Ovary (tissue), 9 donors: Measurements from ENCODE around the gene JSRP1. TPM values are rescaled to one million over a fixed set of nuclear protein-coding genes. Genes with fewer than 3 reads are reported as not detected.

Experiments used
- DNase-seq, 5 donors: peaks; one replicate each; pipeline ENCODE4 v3.0.0-alpha.2; 2019 to 2020
- H3K27ac ChIP-seq, 2 donors: fragments of 200-600 bp; one replicate each; pipeline versions ENCODE4 v1.5.1 to v1.8.0; 2019 to 2022
- H3K27me3 ChIP-seq: fragments of 200-600 bp; one replicate; pipeline ENCODE4 v1.8.0; 2022
- H3K36me3 ChIP-seq: fragments of 200-600 bp; sonication (generic); one replicate; pipeline ENCODE4 v1.5.1; 2019
- H3K4me1 ChIP-seq: one replicate; pipeline ENCODE4 v1.8.1; 2013; ENCODE audit warnings: mild to moderate bottlenecking, moderate library complexity; ENCODE audit not compliant: insufficient read depth
- H3K4me3 ChIP-seq: fragments of 200-600 bp; sonication (generic); one replicate; pipeline ENCODE4 v1.5.1; 2017
- H3K9me3 ChIP-seq, 2 donors: fragments of 200-600 bp in 1 of 2; sonication (generic) in 1 of 2; one replicate each; pipeline versions ENCODE4 v1.5.1 to v1.8.1; 2013 to 2019; ENCODE audit warnings: mild to moderate bottlenecking in 1 of 2, moderate library complexity in 1 of 2
- CTCF ChIP-seq, 3 donors: fragments of 450-650 bp in 2 of 3; fragments of 200-600 bp in 1 of 3; IDR thresholded peaks; one replicate each; pipeline versions ENCODE4 v1.5.1 to v1.8.0; 2016 to 2022; ENCODE audit warnings: antibody characterized with exemption in 3 of 3, mild to moderate bottlenecking in 1 of 3
- EP300 ChIP-seq: sonication (generic); formaldehyde crosslinking; IDR thresholded peaks from one replicate; pipeline ENCODE4 v1.6.1; 2017; ENCODE audit warnings: antibody characterized with exemption
- POLR2A ChIP-seq: fragments of 450-650 bp; IDR thresholded peaks from one replicate; pipeline ENCODE4 v1.6.1; 2017; ENCODE audit warnings: antibody characterized with exemption, mild to moderate bottlenecking, moderate library complexity
- WGBS, 3 donors: extraction: QIAGEN DNeasy Blood & Tissue Kit in 1 of 3; methylation state at CpG; one replicate each; pipeline versions ENCODE4 v1.1.5 to v1.1.7; 2013 to 2017; 5-methylcytosine and 5-hydroxymethylcytosine counted together
- intact Hi-C, 4 donors: fragments of 100-400 bp; cut with DNase I; formaldehyde crosslinking; loops; one replicate each; pipeline versions ENCODE4 v1.11.0 to v1.15.1; 2022 to 2023
- polyA plus RNA-seq, 2 donors: library from polyadenylated mRNA; stranded (reverse); fragments of 200-250 nt in 1 of 2; fragments of 350-450 nt in 1 of 2; fragmentation: Illumina TruSeq in 1 of 2; extraction: RNeasy Lipid Tissue Mini Kit (QIAGEN cat#74804) in 1 of 2; gene quantifications; one replicate each; pipeline ENCODE4 v1.2.3, GENCODE V29; 2013 to 2014
- total RNA-seq, 7 donors: library from RNA; depleted of rRNA in 2 of 7; stranded (reverse); fragments of >200 nt in 2 of 7; fragmentation: NEBNext Ultra II Directional in 3 of 7; extraction: Animal tissue kit (Norgen Biotek cat#: 25700) in 3 of 7; gene quantifications; one replicate each; pipeline versions ENCODE4 v1.1.0 to v1.2.4, GENCODE V29; 2016 to 2023
- donor health status: DM: no; HTN: no; CAD: no; lungs with moderate emphysema.
- donor health status: DM: no; HTN: no; CAD: no.
- donor health status: Bipolar disorder and iron deficiency.
- donor health status: DM: yes; HTN: yes; CAD: no.
- donor health status: DM: no; HTN: no; CAD: no.
- donor health status: DM: yes; HTN: yes; CAD: no.

The JSRP1 gene
- total and polyA plus RNA-seq, 9 donors, result 0.30 to 0.92 (median 0.35) TPM; not detected in 4

- intact Hi-C loops, result no loop called here
- Histone ChIP-seq H3K27ac (no peak overlapping the region), H3K27me3 (no peaks in the 10 kb centered on the region), H3K36me3 (no peaks in the 10 kb centered on the region), H3K4me3 (no peak overlapping the region), H3K9me3 (no peaks in the 10 kb centered on the region), H3K4me1 (no peaks in the 10 kb centered on the region)
- WGBS, 3 donors, result 79 to 91% (median 80%) methylated on average over 11 to 17 of the region's 17 CpGs
- no peak for TF ChIP-seq CTCF (IDR thresholded peaks at IDR 0.05)
- no peak for TF ChIP-seq POLR2A
- no peak for TF ChIP-seq EP300
- no peak for DNase-seq
These were observed 42.0 kb downstream of the JSRP1 start for GRCh38 chr19:2214251-2214650.

DNA sequence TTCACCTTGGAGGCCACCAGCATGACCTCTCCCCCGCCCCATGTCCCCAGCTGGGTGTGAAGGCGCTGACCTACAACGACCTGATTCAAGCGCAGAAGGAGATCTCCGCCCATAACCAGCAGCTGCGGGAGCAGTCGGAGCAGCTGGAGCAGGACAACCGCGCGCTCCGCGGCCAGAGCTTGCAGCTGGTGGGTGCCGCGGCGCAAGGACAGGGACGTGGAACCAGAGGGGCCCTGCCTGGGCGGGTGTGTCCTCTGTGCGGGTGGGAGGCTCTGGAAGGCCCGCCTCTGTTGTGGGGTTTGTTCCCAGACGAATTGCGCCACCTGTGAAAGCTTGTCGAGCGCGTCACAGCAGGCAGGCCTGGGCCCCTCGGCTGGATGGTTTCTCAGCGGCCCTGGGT is 42.4 kb downstream of the JSRP1 start:
- intact Hi-C loops, result no loop called here
- H3K4me1 ChIP-seq, result no peaks in the 10 kb centered on the region

DNA sequence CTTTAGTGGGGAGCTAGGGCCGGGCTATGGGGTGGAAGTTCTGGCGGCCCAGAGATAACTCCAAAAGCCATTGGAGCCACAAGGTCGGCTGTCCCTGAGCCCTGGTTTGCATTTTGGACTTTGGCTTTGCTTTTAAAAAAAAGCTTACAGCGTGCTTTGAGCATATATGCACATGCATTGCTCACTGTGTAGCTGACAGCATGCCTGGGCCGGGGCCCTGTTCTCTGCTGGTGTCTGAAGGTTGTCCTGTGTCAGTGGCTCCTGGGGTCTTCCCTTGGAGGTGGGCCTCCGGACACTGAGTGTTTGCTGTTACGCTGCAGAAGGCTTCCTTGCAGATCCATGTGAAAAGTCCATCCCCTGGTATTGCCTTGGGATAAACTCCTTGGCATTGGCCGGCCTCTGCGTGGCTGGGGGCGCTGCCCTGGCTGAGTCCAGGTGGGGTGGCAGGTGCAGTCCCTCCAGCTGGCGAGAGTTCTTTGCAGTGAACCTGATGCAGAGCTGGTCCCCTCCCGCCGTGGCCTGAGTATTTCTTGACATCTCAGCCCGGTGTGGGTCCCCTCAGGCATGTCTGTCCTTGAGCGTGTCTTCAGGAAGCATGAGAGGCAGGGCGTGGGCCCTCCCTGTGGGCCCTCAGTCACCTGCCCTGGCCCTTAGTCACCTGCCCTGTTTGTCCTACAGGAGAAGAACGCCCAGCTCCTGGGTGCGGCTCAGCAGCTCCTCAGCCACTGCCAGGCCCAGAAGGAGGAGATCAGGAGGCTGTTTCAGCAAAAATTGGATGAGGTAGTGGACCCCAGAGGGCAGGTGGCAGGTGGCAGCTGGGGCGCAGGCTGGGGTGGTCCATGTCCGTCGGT is 43.1 kb downstream of the JSRP1 start:
- H3K36me3 ChIP-seq, result no peaks in the 10 kb centered on the region
- no peaks in the 10 kb centered on the region for H3K9me3 ChIP-seq
- no peak overlapping the region for H3K27ac ChIP-seq
- 87 to 95% (median 89%) methylated on average over 18 to 21 of the region's 21 CpGs for WGBS, 3 donors
- H3K4me1 ChIP-seq, result no peaks in the 10 kb centered on the region
- H3K27me3 ChIP-seq, result no peaks in the 10 kb centered on the region
- TF ChIP-seq EP300 (no peak), CTCF (IDR thresholded peaks at IDR 0.05) (no peak), POLR2A (no peak)
- no peak for DNase-seq
- intact Hi-C loops, result no loop called here
- H3K4me3 ChIP-seq, result no peak overlapping the region

More for the DNA sequence above, 42.4 kb downstream of the JSRP1 start:
- TF ChIP-seq CTCF (IDR thresholded peaks at IDR 0.05), result no peak
- TF ChIP-seq POLR2A, result no peak
- Histone ChIP-seq H3K9me3 (no peaks in the 10 kb centered on the region), H3K4me3 (no peak overlapping the region), H3K36me3 (no peaks in the 10 kb centered on the region), H3K27ac (no peak overlapping the region), H3K27me3 (no peaks in the 10 kb centered on the region)
- no peak for DNase-seq
- WGBS, 3 donors, result 79 to 84% (median 80%) methylated on average over 26 of the region's 26 CpGs

DNA sequence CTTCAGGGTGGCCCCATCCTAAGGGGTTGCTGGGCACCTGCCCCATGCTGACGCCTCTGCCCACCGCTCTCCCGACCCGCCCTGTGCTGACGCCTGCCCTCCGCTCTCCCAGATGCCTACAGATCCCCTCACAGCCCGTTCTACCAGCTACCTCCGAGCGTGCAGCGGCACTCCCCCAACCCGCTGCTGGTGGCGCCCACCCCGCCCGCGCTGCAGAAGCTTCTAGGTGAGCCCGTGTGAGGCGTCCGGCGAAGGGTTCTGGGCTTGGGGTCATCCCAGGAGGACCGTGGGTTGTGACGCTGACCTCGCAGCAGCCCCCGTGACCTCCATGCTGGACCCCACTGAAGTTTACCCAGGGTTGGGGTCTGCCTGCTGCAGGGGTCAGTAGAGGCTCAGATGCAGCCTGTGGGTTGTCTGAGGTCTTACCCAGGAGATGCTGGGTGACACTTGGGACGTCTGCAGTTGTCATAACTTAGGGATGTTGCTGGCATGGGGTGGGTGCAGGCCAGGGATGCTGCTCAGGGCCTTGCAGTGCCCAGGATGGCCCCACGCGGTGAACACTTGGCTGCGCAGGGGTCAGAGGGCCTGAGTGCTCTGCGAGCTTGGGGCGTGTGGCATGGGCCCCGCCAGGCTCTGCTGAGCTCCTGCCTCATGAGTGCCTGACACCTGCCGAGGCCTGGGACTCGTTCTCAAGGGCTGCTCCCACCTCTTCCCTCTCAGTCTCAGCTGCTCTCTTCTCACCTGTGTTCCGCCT is 45.1 kb downstream of the JSRP1 start:
- no peaks in the 10 kb centered on the region for H3K27me3 ChIP-seq
- H3K9me3 ChIP-seq, result no peaks in the 10 kb centered on the region
- H3K4me3 ChIP-seq, result no peak overlapping the region
- intact Hi-C loops, result no loop called here
- no peak for DNase-seq
- WGBS, 3 donors, result 90 to 95% (median 93%) methylated on average over 30 to 33 of the region's 33 CpGs
- no peaks in the 10 kb centered on the region for H3K36me3 ChIP-seq
- no peaks in the 10 kb centered on the region for H3K4me1 ChIP-seq
- no peak for TF ChIP-seq POLR2A
- no peak for TF ChIP-seq EP300
- no peak for TF ChIP-seq CTCF (IDR thresholded peaks at IDR 0.05)
- no peak overlapping the region for H3K27ac ChIP-seq
